OCI-LY7 (cell line): ENCODE results near the gene GRID1.

Source experiments
- CTCF ChIP-seq: fragments of 200-600 bp; sonication (generic); conservative IDR thresholded peaks from 2 replicates; pipeline ENCODE4 v1.5.1; 2014; ENCODE audit warnings: mild to moderate bottlenecking, antibody characterized with exemption, low read length, moderate library complexity, mixed read lengths
- EZH2phosphoT487 ChIP-seq: fragments of 200-600 bp; sonication (generic); IDR thresholded peaks from 2 replicates; pipeline ENCODE4 v1.6.1; 2018; ENCODE audit warnings: low read depth, borderline replicate concordance, mild to moderate bottlenecking, mixed run types, antibody characterized with exemption, low read length, moderate library complexity, mixed read lengths

DNA sequence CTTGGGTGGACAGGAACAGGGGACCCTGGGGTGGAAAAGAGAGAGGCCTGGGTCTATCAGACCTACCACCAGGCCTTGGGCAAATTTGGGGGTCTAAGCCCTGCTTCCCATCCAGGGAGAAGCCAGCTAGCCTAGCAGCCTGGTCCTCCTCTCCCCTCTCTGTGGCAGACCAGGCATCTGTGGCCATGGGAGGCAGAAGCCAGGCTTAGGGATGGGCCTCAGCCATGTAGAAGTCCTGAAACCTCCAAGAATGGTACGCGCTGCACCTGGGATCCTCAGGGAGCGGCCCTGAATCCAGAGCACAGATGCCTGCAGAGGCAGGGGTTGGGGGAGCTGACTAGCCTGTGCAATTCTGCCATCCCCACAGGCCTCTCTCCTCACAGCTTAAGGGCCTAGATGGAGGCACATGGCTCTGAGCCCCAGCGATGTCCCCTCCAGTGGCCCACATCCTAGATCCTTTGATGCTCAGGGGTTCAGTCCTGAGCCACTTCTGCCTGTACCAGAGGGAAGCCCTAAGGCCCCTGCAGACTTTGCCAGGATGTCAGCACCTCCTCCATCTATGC is 21.2 kb downstream of the GRID1 start:
- TF ChIP-seq EZH2phosphoT487: no peak
- no peak for TF ChIP-seq CTCF
